ENCODE data around the gene WIPI1.

DNA sequence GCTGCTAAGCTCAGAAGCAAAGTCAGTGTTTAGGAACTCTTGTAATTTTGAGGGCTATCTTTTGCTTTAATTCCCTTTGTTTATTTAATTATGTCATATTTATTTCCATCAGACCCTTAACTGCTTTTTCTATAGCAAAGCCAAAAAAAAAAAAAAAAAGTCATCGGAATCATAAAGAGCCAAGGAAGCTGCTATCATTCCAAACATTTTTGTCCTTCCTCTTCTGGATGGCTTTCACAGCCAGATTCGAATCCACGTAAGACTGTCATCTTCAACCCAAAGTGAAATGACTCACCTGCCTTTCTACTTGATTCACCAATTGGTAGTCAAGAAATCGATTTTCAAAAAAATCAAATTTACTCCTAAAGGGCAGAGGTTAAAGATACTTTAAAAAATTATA lies 38.4 kb downstream of the WIPI1 start:
- TF ChIP-seq NFIC (IDR thresholded peaks at IDR 0.05; ENCODE audit: low read depth, low read length) (no peak), POLR2A (IDR thresholded peaks at IDR 0.05; ENCODE audit: low read depth, low read length) (no peak), FOXK2 (IDR thresholded peaks at IDR 0.05) (no peak), MEF2A (IDR thresholded peaks at IDR 0.05; ENCODE audit: insufficient read depth, low read depth, low read length) (no peak), ASH2L (IDR thresholded peaks at IDR 0.05; ENCODE audit: borderline replicate concordance, low read depth) (no peak), TAF1 (IDR thresholded peaks at IDR 0.05; ENCODE audit: borderline replicate concordance, low read depth, low read length) (no peak), IRF4 (IDR thresholded peaks at IDR 0.05; ENCODE audit: low read depth, low read length) (no peak)
- TF ChIP-seq, protein P1, sequence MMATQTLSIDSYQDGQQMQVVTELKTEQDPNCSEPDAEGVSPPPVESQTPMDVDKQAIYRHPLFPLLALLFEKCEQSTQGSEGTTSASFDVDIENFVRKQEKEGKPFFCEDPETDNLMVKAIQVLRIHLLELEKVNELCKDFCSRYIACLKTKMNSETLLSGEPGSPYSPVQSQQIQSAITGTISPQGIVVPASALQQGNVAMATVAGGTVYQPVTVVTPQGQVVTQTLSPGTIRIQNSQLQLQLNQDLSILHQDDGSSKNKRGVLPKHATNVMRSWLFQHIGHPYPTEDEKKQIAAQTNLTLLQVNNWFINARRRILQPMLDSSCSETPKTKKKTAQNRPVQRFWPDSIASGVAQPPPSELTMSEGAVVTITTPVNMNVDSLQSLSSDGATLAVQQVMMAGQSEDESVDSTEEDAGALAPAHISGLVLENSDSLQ (IDR thresholded peaks at IDR 0.05) = no peak
- TF ChIP-seq, protein P2, sequence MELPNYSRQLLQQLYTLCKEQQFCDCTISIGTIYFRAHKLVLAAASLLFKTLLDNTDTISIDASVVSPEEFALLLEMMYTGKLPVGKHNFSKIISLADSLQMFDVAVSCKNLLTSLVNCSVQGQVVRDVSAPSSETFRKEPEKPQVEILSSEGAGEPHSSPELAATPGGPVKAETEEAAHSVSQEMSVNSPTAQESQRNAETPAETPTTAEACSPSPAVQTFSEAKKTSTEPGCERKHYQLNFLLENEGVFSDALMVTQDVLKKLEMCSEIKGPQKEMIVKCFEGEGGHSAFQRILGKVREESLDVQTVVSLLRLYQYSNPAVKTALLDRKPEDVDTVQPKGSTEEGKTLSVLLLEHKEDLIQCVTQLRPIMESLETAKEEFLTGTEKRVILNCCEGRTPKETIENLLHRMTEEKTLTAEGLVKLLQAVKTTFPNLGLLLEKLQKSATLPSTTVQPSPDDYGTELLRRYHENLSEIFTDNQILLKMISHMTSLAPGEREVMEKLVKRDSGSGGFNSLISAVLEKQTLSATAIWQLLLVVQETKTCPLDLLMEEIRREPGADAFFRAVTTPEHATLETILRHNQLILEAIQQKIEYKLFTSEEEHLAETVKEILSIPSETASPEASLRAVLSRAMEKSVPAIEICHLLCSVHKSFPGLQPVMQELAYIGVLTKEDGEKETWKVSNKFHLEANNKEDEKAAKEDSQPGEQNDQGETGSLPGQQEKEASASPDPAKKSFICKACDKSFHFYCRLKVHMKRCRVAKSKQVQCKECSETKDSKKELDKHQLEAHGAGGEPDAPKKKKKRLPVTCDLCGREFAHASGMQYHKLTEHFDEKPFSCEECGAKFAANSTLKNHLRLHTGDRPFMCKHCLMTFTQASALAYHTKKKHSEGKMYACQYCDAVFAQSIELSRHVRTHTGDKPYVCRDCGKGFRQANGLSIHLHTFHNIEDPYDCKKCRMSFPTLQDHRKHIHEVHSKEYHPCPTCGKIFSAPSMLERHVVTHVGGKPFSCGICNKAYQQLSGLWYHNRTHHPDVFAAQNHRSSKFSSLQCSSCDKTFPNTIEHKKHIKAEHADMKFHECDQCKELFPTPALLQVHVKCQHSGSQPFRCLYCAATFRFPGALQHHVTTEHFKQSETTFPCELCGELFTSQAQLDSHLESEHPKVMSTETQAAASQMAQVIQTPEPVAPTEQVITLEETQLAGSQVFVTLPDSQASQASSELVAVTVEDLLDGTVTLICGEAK (IDR thresholded peaks at IDR 0.05; ENCODE audit: borderline replicate concordance) = no peak
- TF ChIP-seq, protein P3, sequence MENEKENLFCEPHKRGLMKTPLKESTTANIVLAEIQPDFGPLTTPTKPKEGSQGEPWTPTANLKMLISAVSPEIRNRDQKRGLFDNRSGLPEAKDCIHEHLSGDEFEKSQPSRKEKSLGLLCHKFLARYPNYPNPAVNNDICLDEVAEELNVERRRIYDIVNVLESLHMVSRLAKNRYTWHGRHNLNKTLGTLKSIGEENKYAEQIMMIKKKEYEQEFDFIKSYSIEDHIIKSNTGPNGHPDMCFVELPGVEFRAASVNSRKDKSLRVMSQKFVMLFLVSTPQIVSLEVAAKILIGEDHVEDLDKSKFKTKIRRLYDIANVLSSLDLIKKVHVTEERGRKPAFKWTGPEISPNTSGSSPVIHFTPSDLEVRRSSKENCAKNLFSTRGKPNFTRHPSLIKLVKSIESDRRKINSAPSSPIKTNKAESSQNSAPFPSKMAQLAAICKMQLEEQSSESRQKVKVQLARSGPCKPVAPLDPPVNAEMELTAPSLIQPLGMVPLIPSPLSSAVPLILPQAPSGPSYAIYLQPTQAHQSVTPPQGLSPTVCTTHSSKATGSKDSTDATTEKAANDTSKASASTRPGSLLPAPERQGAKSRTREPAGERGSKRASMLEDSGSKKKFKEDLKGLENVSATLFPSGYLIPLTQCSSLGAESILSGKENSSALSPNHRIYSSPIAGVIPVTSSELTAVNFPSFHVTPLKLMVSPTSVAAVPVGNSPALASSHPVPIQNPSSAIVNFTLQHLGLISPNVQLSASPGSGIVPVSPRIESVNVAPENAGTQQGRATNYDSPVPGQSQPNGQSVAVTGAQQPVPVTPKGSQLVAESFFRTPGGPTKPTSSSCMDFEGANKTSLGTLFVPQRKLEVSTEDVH (IDR thresholded peaks at IDR 0.05; ENCODE audit: low read depth, partially characterized antibody) = no peak
- TF ChIP-seq, protein P4, sequence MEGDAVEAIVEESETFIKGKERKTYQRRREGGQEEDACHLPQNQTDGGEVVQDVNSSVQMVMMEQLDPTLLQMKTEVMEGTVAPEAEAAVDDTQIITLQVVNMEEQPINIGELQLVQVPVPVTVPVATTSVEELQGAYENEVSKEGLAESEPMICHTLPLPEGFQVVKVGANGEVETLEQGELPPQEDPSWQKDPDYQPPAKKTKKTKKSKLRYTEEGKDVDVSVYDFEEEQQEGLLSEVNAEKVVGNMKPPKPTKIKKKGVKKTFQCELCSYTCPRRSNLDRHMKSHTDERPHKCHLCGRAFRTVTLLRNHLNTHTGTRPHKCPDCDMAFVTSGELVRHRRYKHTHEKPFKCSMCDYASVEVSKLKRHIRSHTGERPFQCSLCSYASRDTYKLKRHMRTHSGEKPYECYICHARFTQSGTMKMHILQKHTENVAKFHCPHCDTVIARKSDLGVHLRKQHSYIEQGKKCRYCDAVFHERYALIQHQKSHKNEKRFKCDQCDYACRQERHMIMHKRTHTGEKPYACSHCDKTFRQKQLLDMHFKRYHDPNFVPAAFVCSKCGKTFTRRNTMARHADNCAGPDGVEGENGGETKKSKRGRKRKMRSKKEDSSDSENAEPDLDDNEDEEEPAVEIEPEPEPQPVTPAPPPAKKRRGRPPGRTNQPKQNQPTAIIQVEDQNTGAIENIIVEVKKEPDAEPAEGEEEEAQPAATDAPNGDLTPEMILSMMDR (IDR thresholded peaks at IDR 0.05 in 2 of 3, conservative IDR thresholded peaks at IDR 0.05 in 1 of 3; ENCODE audit: control insufficient read depth in 2 of 3, extremely low read depth in 1 of 3, insufficient read depth in 1 of 3, low read depth in 3 of 3, low read length in 3 of 3) = no peak
